ENCODE measurements around the gene RPL14.

GRCh38 chr3:40494698-40495097 is 37.6 kb downstream of the RPL14 start:
- TF ChIP-seq POLR2A (IDR thresholded peaks at IDR 0.05) (no peak), CTCF (IDR thresholded peaks at IDR 0.05) (no peak)

All from prostate gland (tissue), 2 donors.